ENCODE measurements around the gene YTHDF2.
"Not testable (repeated sequence)": the region's sequence is repeated elsewhere in the genome, so short reads cannot be mapped to it uniquely, and the experiment has no call there.

The YTHDF2 gene

DNA sequence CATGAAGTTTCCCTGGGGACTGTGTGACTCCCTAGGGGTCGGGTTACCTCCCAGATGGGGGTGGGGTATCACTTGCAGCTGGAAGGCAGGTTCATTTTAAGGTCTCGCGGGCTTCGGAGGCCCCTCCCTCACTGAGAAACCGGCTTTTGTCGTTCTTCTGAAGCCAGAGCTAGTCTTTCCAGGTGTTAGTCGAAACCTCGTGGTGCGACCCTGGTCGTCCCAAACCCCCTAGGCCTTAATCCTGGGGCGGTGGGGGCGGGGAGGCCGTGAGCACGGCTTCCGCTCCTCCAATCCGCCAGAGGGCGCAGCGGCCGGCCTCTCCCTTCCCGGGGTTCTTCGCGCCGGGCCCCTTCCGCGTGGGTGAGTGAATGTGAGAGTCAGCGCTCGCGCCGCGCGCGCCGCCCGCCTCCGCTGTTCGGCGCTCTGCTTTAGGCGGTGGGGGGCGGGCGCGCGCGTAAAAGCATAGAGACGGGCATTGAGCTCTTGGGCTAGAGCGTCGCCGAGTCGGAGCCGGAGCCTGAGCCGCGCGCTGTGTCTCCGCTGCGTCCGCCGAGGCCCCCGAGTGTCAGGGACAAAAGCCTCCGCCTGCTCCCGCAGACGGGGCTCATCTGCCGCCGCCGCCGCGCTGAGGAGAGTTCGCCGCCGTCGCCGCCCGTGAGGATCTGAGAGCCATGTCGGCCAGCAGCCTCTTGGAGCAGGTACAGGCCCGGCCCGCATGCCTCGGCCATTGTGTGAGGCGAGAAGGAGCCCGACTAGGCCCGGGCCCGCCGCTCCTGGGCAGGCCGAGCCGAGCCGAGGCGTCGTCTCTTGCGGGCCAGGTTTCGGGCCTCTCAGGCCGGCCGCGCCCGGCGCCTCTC, at the start of gene YTHDF2:
Gene YTHDF2 (plus strand): TSS at position 491 of the 857 bp plus-strand sequence. CDS start 181 bp downstream, at position 672.
- DNase-seq, result peak; percentile 99

DNA sequence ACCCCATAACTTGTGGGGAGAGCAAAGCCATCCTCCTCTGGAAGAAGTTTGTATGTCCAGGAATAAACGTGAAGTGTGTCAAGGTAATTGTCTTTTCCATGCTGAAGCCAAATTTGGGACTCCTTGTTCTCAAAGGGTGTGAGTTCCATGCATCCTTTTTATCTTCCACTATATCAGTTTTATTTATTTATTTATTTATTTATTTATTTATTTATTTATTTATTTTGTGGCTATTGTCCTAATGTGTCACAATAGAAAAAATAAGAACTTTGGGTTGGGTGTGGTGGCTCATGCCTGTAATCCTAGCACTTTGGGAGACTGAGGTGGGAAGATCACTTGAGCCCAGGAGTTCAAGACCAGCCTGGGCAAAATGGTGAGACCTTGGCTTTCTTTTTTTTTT, 45.1 kb upstream of the YTHDF2 start:
- not testable (repeated sequence) for DNase-seq

DNA sequence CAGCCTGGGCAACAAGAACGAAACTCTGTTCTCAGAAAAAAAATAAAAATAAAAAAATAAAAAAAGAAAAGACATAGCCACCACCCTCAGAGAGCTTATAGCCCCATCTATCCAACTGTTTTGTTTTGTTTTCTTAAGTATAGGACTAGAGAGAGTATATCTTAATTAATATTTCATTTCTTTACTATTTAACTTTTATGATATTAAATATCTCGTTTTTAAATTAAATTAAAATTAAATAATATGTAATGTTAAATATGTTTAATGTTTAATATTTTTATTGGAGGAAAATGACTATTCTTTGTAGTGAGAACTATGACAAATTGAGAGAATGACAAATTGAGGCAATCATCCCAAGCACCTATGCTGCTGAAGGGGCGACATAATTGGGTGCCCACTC, 33.1 kb upstream of the YTHDF2 start:
- no peak for DNase-seq

DNA sequence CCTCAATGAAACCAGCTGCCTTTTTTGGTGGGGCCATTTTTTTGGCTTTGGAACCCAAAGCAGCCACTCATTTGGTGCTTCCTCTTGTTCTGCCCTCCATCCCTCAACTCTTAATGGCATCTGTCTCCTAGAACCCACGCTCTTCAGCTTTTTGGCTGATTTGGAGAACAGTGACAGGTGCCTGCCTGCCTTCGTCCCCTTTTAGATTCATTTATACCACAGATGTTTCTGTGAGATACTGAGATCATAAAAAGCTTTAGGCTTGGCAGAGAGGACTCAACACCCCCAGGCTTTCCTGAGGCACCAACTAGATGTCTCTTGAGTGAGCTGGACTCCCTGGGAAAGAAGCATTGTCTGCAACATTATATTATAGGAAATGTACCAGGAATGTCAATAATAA, 20.4 kb upstream of the YTHDF2 start:
- DNase-seq, result no peak

DNA sequence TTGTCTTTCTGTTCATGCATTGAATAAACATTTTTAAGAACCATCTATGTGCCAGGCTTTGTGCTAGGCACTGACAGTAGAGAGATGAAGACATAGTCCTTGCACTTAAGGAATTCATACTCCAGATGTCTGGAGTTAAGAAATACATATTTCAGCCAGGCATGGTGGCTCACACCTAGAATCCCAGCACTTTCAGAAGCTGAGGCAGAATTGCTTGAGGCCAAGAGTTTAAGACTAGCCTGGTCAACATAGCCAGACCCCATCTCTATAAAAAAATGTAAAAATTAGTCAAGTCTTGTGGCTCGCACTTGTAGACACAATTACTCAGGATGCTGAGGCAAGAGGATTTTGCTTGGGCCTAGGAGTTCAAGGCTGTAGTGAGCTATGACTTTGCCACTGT, 18.6 kb upstream of the YTHDF2 start:
- DNase-seq, result no peak

DNA sequence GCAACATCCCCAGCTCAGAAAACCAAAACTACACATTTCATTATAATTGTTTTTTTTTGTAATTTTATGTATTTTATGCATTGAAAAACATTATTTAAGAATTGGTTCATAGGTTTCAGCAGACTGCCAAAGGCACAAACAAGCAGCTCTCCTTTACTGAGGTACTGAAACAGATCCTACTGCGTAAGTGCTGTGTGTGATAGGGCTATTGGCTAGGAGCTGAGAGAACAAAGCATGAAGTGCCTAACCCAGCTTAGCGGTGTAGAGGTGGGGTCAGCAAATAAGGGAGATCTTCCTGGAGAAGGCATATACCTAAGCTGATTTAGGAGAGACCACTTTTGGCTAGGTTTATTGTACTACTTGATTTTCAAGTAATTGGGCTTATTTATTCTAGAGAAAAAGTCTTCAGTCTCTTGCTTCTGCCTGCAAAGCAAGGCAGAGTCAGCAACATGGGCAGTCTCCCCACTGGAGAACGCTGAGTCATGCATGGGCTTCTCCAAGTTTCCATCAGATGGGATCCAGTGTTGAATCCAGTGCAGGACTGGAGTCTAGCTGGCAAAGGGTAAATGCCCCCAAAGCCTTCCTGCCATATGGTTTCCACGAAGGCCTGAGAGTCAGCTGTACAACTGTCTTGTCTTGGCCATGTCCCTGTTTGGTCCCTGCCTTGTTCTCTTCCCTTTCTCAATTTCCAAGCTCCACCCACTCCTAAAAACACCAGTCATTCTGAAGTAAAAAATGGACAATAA, 18.0 kb upstream of the YTHDF2 start:
- no peak for DNase-seq

DNA sequence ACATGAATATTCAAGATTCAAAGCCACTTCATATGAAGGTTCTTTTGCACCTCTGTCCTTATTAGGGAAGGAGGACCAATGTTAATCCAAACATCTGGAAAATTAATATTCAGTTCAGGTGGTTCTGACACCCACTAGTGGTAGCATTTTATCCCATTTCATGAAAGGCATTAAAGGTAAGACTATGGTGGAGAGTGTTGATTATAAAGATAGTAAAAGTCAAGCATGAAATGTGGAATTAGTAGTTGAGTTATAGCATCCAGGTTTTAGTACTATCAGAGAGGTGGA, 17.5 kb upstream of the YTHDF2 start:
- no peak for DNase-seq

DNA sequence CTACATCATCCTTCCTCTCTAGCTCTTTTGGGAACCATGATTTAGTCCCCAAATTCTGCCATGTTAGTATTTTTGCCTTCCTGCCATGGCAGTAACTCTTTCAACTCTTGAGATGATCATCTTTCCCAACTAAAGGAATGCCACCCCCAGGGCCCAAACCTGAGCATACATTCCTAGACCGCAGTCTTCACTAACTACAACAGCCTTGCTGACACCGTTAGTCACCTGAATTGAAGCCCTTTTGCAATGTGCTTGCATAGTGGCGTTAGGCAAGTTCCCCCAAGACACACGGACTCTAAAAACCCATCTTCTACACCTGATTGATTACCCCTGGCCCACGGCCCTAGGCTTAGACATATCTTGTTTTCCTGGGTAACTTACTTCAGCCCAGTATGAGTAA, 16.4 kb upstream of the YTHDF2 start:
- DNase-seq, result no peak

DNA sequence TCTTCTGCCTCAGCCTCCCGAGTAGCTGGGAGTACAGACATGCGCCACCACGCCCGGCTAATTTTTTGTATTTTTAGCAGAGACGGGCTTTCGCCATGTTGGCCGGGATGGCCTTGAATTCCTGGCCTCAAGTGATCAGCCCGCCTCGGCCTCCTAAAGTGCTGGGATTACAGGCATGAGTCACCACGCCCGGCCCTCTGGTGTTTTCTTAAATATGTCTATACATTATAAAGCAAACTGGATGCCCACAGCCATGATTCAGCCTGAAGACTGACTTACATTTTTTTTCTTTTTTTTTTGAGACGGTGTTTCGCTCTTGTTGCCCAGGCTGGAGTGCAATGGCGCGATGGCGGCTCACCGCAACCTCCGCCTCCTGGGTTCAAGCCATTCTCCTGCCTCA, 14.8 kb upstream of the YTHDF2 start:
- not testable (repeated sequence) for DNase-seq

DNA sequence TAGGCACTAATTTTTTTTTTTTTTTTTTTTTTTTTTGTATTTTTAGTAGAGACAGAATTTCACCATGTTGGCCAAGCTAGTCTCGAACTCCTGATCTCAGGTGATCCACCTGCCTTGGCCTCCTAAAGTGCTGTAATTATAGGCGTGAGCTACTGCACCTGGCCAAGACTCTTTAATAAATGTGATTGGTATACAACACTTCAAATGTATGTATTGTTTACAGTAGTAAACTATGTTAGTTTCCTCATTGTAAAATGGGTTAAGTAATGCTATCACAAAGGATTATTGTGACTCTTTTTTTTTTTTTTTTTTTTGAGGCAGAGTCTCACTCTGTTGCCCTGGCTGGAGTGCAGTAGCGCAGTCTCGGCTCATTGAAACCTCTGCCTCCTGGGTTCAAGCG, 11.4 kb upstream of the YTHDF2 start:
- not testable (repeated sequence) for DNase-seq

DNA sequence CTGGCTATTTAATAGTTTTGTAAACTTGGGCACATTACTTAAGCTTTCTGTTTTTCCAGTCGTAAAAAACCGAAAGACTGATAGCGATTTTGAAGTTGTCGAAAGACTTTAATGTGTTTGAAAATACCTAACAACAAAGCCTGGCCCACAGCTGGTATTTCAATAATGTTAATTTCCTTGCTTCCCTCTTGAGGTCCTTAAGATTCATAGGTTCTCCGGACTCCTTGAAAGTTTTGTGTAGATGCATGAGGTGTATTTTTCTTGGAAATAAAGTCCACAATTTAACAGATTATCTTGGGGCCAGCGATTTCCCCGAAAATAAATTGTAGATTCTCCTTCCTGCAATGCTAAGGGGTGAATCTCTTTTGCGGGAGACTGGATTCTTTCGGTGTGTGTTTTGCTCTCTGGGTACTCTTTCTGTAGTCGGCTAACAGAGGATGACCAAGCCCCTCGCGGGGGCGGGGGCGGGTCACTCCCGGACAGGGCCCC, 735 bp upstream of the YTHDF2 start:
- DNase-seq, result no peak

DNA sequence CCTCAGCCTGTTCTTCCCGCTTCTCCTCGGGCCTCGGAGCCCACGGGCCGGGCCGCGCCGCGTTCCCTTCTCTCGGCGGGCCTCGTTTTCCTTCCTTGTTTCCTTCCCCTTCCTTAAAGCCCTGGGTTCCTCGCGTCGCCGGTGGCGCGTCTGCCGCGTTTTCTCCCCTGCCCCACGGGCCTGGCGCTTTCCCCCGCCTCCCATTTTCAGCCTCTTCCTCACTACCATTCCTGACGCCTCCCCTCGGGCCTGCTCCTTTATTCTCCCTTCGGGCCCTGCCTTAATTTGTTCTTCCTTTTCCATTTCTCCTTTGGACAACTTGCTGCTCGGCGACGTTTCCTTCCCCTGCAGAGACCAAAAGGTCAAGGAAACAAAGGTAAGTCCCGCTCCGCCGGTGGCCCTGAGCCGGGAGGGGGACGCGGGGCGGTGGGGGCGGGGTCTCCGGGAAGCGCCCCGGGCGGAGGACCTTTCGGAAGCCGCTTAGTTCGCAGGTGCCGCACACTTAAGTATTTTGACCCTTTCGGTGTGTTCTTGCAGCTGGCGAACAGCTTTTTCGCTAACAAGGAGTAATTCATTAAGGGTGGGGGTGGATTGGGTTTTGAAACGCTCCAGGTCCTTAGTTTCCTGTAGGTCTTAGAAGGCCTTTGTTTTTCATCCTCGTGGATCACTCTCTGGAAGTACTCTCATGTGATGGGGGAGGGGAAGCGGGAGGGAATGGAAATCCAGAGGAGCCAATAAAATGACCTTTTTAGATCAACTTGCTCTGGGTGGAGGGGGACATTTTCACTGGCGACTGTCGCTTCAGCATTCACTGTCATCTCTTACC, 780 bp downstream of the YTHDF2 start:
- peak; percentile 55 for DNase-seq

DNA sequence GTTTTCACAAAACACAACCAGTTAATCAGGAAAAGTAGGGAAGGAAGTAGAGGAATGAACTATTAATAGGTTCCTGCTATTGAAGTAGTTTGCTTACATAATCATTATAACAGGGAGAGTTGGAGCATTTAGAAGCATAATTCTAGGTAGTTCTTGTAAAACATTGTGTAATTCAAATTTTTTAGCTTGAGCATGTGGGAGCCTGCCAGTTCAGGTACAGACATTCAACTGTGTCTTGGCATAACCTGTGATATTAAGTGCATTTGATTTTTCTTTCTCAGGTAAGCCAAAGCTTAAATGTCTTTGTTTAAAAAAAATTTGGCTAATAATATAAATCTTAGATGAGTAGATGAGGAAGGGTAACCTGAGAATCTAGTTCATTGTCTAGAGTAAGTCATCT, 3.4 kb downstream of the YTHDF2 start:
- DNase-seq, result no peak

DNA sequence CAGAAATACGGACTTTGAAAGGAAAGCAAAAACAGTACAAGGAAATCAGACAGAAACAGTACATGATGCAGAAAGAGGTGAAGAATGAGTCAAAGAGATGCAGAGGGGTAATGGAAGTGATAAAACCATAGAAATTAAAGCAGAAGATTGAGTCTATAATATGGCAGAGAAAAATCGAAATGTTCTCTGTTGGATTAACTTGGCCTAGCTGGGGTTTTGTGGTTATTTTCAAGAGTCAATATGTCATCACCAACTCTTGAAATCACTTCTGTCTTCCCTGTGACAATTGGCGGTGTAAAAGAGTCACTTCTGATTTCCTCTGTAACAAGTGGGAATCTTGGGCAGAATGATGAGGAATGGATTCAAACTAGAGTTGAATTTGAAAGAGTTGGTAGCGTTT, 7.4 kb downstream of the YTHDF2 start:
- DNase-seq, result no peak

DNA sequence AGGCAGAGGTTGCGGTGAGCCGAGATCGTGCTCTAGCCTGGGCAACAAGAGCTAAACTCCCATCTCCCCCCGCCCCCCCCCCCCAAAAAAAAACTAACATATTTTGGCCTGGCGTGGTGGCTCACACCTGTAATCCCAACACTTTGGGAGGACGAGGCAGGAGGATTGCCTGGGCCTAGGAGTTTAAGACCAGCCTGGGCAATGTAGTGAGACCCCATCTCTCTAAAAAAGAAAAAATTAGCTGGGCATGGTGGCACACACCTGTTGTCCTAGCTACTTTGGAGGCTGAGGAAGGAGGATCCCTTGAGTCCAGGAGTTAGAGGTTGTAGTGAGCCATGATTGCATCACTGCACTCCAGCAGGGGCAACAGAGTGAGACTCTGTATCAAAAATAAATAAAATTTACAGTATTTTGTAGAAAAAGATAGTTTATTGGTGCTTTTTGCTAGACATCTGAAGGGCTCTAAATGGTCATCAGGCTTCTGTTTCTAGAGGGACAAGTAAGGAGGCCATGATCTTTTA, 9.0 kb downstream of the YTHDF2 start:
- DNase-seq, result no peak

DNA sequence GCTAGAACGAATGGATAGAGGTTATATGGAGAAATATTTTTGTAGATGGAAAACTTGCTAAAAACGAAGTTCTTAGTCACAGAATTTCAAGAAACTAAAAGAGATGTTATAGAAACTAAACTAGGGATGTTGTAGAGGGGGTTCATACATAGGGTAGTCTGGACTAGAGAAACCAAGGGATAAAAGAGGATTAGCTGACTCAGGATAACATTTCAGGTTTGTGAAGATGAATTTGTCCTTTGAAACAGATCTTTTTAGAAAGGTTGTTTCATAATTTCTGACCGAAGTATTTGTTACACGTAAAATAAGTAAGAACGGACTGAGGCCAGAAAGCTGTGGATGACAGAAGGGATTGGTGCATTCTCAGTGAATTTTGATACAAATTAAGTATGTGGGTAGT, 13.6 kb downstream of the YTHDF2 start:
- DNase-seq, result no peak

DNA sequence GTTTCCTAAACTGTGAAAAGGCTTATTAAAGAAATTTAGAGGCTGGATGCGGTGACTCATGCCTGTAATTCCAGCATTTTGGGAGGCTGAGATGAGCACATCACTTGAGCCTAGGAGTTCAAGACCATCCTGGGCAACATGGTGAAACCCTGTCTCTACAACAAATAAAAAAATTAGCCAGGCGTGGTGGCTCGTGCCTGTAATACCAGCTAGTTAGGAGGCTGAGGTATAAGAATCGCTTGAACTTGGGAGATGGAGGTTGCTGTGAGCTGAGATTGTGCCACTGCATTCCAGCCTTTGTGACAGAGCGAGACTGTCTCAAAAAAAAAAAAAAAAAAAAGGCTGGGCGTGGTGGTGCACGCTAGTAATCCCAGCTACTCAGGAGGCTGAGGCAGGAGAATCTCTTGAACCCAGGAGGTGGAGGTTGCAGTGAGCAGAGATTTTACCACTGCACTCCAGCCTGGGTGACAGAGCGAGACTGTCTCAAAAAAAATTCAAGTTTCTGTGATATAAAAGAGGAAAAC, 14.1 kb downstream of the YTHDF2 start:
- not testable (repeated sequence) for DNase-seq

DNA sequence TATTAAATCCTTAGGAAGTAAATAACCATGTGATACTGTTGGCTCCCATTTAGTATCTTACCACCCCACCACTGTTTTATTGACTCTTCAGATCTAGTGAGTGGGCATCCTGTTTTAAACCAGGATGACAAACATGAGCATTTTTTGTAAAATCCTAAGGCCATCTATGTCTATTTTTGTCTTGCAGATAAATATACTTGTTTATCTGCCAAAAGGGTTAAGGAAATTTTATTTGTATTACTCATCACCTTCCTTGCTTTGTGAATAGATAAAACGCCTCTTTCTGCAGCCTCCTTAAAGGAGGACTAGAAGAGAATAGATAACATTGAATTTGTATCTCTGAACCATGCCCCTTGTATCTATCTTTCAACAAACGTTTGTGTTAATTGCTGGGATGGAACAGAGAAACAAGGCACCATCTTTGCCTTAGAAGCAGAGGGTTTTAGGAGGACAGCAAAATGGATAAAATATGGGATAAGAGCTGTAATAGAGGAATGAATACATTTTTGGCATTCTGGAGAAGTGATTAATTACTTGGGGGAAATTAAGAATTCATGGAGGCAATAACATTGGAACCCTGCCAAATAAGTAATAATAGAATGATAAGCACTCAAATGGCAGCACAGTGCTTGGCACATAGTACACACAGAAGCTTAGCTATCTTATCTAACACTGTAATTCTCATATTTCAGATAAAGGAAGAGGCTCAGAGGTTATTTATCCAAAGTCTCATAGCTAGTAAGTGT, 14.7 kb downstream of the YTHDF2 start:
- no peak for DNase-seq

DNA sequence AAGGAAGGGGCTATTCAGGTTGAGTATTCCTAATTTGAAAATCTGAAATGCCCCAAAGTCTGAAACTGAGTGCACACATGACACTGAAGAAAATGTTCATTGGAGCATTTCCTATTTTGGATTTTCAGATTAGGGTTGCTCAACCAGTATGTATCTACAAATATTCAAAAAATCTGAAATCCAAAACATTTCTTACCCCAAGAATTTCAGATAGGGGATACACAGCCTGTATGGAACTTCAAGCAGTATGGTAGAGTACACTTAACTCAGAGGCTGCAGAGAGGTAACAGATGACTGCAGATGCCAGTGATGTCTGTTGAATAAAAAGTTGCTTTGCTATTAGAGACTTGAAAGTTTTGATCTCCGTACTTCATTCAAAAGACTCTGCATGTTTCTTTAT, 19.0 kb downstream of the YTHDF2 start:
- DNase-seq, result no peak

DNA sequence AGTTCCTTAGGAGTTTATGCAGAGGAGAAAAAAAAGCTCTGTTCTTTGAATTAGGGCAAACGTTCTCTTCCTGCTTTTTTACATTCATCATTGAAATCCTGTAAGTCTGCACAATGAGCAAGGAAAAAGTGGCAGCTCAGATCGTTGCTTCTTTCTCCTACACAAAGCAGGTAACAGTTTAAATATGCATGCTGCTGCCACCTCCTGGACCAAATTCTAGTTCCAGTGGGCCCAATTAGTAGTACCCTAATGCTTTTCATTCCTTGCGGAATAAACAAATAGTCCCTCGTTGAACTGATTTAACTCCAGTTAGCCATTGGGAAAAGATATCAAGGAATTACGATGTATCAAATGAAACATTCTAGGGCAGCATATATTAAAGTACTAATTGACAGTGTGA, 20.1 kb downstream of the YTHDF2 start:
- DNase-seq, result no peak

DNA sequence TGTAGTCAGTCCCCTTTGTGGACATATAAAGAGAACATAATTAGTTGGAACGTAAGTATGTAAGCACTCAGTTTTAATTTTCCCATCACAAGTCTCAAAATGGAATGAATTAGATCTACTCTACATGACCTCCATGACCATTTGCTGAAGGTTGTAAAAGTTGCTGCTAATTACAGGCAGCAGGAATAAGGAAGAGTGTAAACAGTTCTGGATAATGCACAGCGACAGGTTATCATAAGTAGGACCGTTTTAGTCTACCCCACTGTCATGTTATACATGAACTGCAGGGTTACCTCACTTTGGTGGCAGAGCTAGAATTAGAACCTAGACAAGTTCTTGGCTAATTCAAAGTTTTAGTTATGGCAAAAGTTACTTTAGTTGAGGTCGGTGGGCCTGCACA, 21.7 kb downstream of the YTHDF2 start:
- DNase-seq, result no peak

DNA sequence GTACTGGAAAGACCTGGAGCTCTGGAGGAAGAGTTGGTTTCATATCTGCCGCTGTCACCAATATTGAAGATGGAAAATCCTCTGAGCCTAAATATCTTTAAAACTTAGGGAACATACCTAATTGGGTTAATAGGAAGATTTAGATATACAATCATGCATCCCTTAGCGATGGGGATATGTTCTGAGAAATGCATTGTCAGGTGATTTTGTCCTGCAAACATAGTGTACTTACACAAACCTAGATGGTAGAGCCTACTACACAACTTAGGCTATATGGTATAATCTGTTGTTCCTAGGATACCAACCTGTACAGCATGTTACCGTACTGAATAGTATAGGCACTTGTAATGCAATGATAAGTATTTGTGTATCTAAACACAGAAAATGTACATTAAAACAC, 22.5 kb downstream of the YTHDF2 start:
- DNase-seq, result no peak

All from activated naive CD4-positive, alpha-beta T cell treated with Interleukin-2 at 50 U/mL for 16 hours (primary cell).